HUES6 (cell line): ENCODE results near the gene ZFYVE28.

Experiments
- H3K27ac ChIP-seq: 2 replicates; pipeline ENCODE4 v1.7.0; 2013; ENCODE audit warnings: low read depth, mild to moderate bottlenecking, low read length, inconsistent platforms
- H3K27me3 ChIP-seq: 2 replicates; pipeline ENCODE4 v1.6.1; 2013; ENCODE audit warnings: low read length; ENCODE audit not compliant: control insufficient read depth, insufficient read depth
- H3K36me3 ChIP-seq: 2 replicates; pipeline ENCODE4 v1.6.1; 2013; ENCODE audit warnings: low read length; ENCODE audit not compliant: control insufficient read depth, insufficient read depth
- H3K4me1 ChIP-seq: 2 replicates; pipeline ENCODE4 v1.6.1; 2013; ENCODE audit warnings: low read length; ENCODE audit not compliant: control insufficient read depth, insufficient read depth
- H3K4me3 ChIP-seq: 2 replicates; pipeline ENCODE4 v1.5.1; 2013; ENCODE audit warnings: low read depth, low read length
- H3K9ac ChIP-seq: one replicate; pipeline ENCODE4 v1.6.1; 2013; ENCODE audit warnings: mild to moderate bottlenecking, low read length
- H3K9me3 ChIP-seq: 2 replicates; pipeline ENCODE4 v1.6.1; 2013; ENCODE audit warnings: low read depth, low read length; ENCODE audit not compliant: control insufficient read depth, insufficient read depth

The ZFYVE28 gene

GRCh38 chr4:2363056-2363721 lies 55.3 kb downstream of the ZFYVE28 start:
- no peak overlapping the region for H3K27ac ChIP-seq

GRCh38 chr4:2362266-2363055 lies 56.0 kb downstream of the ZFYVE28 start:
- Histone ChIP-seq H3K27ac (no peak overlapping the region), H3K27me3 (no peaks in the 10 kb centered on the region), H3K4me3 (no peak overlapping the region), H3K4me1 (no peaks in the 10 kb centered on the region), H3K9ac (no peak overlapping the region), H3K36me3 (no peaks in the 10 kb centered on the region), H3K9me3 (no peaks in the 10 kb centered on the region)

More at GRCh38 chr4:2363056-2363721, 55.3 kb downstream of the ZFYVE28 start:
- Histone ChIP-seq H3K9me3 (no peaks in the 10 kb centered on the region; the same call in 1 of the 2 replicates), H3K4me1 (no peaks in the 10 kb centered on the region), H3K4me3 (no peak overlapping the region), H3K36me3 (no peaks in the 10 kb centered on the region), H3K9ac (no peak overlapping the region), H3K27me3 (no peaks in the 10 kb centered on the region)

GRCh38 chr4:2361366-2362265 lies 56.8 kb downstream of the ZFYVE28 start:
- no peaks in the 10 kb centered on the region for H3K36me3 ChIP-seq
- no peaks in the 10 kb centered on the region for H3K9me3 ChIP-seq
- H3K4me3 ChIP-seq: no peak overlapping the region
- no peaks in the 10 kb centered on the region for H3K4me1 ChIP-seq
- no peak overlapping the region for H3K9ac ChIP-seq
- no peak overlapping the region for H3K27ac ChIP-seq
- no peaks in the 10 kb centered on the region for H3K27me3 ChIP-seq

- Histone ChIP-seq H3K4me1 (no peaks in the 10 kb centered on the region), H3K9me3 (no peaks in the 10 kb centered on the region), H3K4me3 (no peak overlapping the region)
These were observed 58.1 kb downstream of the ZFYVE28 start for GRCh38 chr4:2360396-2360730.

GRCh38 chr4:2359591-2360395 lies 58.7 kb downstream of the ZFYVE28 start:
- no peak overlapping the region for H3K4me3 ChIP-seq
- no peaks in the 10 kb centered on the region for H3K4me1 ChIP-seq
- H3K27me3 ChIP-seq: no peaks in the 10 kb centered on the region
- H3K36me3 ChIP-seq: no peaks in the 10 kb centered on the region
- no peaks in the 10 kb centered on the region for H3K9me3 ChIP-seq
- no peak overlapping the region for H3K9ac ChIP-seq
- H3K27ac ChIP-seq: no peak overlapping the region

More at GRCh38 chr4:2360396-2360730, 58.1 kb downstream of the ZFYVE28 start:
- H3K9ac ChIP-seq: no peak overlapping the region
- no peaks in the 10 kb centered on the region for H3K27me3 ChIP-seq
- no peaks in the 10 kb centered on the region for H3K36me3 ChIP-seq
- H3K27ac ChIP-seq: no peak overlapping the region

GRCh38 chr4:2357821-2358745 lies 60.4 kb downstream of the ZFYVE28 start:
- H3K4me3 ChIP-seq: no peak overlapping the region
- H3K27me3 ChIP-seq: no peaks in the 10 kb centered on the region
- H3K9ac ChIP-seq: no peak overlapping the region
- H3K36me3 ChIP-seq: no peaks in the 10 kb centered on the region
- no peak overlapping the region for H3K27ac ChIP-seq
- H3K4me1 ChIP-seq: no peaks in the 10 kb centered on the region
- no peaks in the 10 kb centered on the region for H3K9me3 ChIP-seq

GRCh38 chr4:2356123-2357069 lies 62.0 kb downstream of the ZFYVE28 start:
- Histone ChIP-seq H3K4me3 (no peak overlapping the region), H3K36me3 (no peaks in the 10 kb centered on the region), H3K27me3 (no peaks in the 10 kb centered on the region), H3K9ac (no peak overlapping the region), H3K27ac (no peak overlapping the region), H3K9me3 (no peaks in the 10 kb centered on the region), H3K4me1 (no peaks in the 10 kb centered on the region)

GRCh38 chr4:2354760-2355159 lies 63.7 kb downstream of the ZFYVE28 start:
- no peaks in the 10 kb centered on the region for H3K27me3 ChIP-seq
- H3K4me3 ChIP-seq: no peak overlapping the region
- no peaks in the 10 kb centered on the region for H3K4me1 ChIP-seq
- H3K9ac ChIP-seq: no peak overlapping the region
- H3K9me3 ChIP-seq: no peaks in the 10 kb centered on the region
- no peaks in the 10 kb centered on the region for H3K36me3 ChIP-seq
- no peak overlapping the region for H3K27ac ChIP-seq

- Histone ChIP-seq H3K27ac (no peak overlapping the region), H3K9me3 (no peaks in the 10 kb centered on the region), H3K4me3 (no peak overlapping the region), H3K4me1 (no peaks in the 10 kb centered on the region), H3K9ac (no peak overlapping the region), H3K36me3 (no peaks in the 10 kb centered on the region), H3K27me3 (no peaks in the 10 kb centered on the region)
These were observed 64.3 kb downstream of the ZFYVE28 start for GRCh38 chr4:2354118-2354517.
